ENCODE measurements around the gene CCT7. TPM values are rescaled to one million over a fixed set of nuclear protein-coding genes. Genes with fewer than 3 reads are reported as not detected.

Gene CCT7
- total and polyA plus RNA-seq, 10 of the 15 experiments (the other 5 are each of a cell fraction or from before 2014, with no cell fraction given) = 206 to 598 (median 486) TPM

- CTCF ChIA-PET = no interaction called here
- H3K4me3 ChIP-seq = no peak overlapping the region
- ATAC-seq (no peak), FAIRE-seq (no peak), DNase-seq (ENCODE audit: low read depth, low spot score) (no peak)
- SMC1A ChIA-PET (ENCODE audit: uncharacterized antibody, unreplicated experiment) = interaction anchor here (0.8 to 2.3 kb wide), 4 partner anchors 9 to 46 kb away, joined by 3 to 8 read pairs (median 4); partner anchors contain the start of genes CCT7 and PRADC1
- BruUV-seq (replicated peaks) = no TSS peak
- RAD21 ChIA-PET (ENCODE audit: unreplicated experiment) = interaction anchor here (1.2 kb wide), 1 partner anchor 11 kb away, joined by 4 read pairs; the partner anchor contains the start of genes CCT7 and PRADC1
- POLR2A ChIA-PET = interaction anchor here (1.4 kb wide), 1 partner anchor 9 kb away, joined by 4 read pairs; no protein-coding TSS in a partner anchor
- H4K20me1 ChIP-seq (ENCODE audit: control insufficient read depth, insufficient read depth) = no peaks in the 10 kb centered on the region; the same call in 1 of the 2 replicates
- no peaks in the 10 kb centered on the region for H3K4me1 ChIP-seq (ENCODE audit: control insufficient read depth, insufficient read depth, low read length)
- no peak overlapping the region for H2AFZ ChIP-seq (ENCODE audit: control insufficient read depth, low read depth, low read length)
- no peaks in the 10 kb centered on the region for H3K27me3 ChIP-seq (replicated peaks in 1 of 2; ENCODE audit: control insufficient read depth in 2 of 2, insufficient read depth in 2 of 2, low read length in 1 of 2)
- no peaks in the 10 kb centered on the region for H3K9me3 ChIP-seq (replicated peaks; ENCODE audit: control insufficient read depth, insufficient read depth, low read length)
- in situ Hi-C loops (cut with MboI) = no loop called here
- no peak overlapping the region for H3K9ac ChIP-seq (ENCODE audit: control insufficient read depth, insufficient read depth, low read length)
- peaks cover 22% of the 10 kb centered on the region for H3K79me2 ChIP-seq (ENCODE audit: control insufficient read depth, insufficient read depth, low read length)
- WGBS (ENCODE audit: insufficient coverage, insufficient replicate concordance, low lambda C conversion rate, missing lambda C conversion rate) = 69% methylated on average over 5 of the region's 5 CpGs
- H3K36me3 ChIP-seq (ENCODE audit: control insufficient read depth in 2 of 2, insufficient read depth in 2 of 2, low read length in 1 of 2) = peaks cover 21 to 52% of the 10 kb centered on the region in 2 experiments
- no peak overlapping the region for H3K27ac ChIP-seq (ENCODE audit: control insufficient read depth, insufficient read depth)
- no peak overlapping the region for H3K4me2 ChIP-seq (ENCODE audit: control insufficient read depth, insufficient read depth)
- intact Hi-C loops (cut with micrococcal nuclease; ENCODE audit: unreplicated experiment) = no loop called here
- TF ChIP-seq RB1 (IDR thresholded peaks at IDR 0.05; ENCODE audit: borderline replicate concordance) (no peak), EP300 (IDR thresholded peaks at IDR 0.05; ENCODE audit: borderline replicate concordance in 1 of 2, control insufficient read depth in 1 of 2, low read depth in 2 of 2, low read length in 2 of 2) (no peak)
- TF ChIP-seq, protein P1, sequence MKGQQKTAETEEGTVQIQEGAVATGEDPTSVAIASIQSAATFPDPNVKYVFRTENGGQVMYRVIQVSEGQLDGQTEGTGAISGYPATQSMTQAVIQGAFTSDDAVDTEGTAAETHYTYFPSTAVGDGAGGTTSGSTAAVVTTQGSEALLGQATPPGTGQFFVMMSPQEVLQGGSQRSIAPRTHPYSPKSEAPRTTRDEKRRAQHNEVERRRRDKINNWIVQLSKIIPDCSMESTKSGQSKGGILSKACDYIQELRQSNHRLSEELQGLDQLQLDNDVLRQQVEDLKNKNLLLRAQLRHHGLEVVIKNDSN (IDR thresholded peaks at IDR 0.05; ENCODE audit: borderline replicate concordance, extremely low read length, insufficient read depth, low read depth, low read length) = no peak
These were observed 9.9 kb downstream of the CCT7 start for GRCh38 chr2:73243884-73244570.
